22Rv1 (cell line): ENCODE data around the gene GALNTL6.

Source experiments
- ZFX ChIP-seq: fragments of 450-650 bp; IDR thresholded peaks from 2 replicates; pipeline ENCODE4 v1.6.1; 2017; ENCODE audit warnings: antibody characterized with exemption, borderline replicate concordance
- TF ChIP-seq, protein P1 (sequence below): fragments of 450-650 bp; IDR thresholded peaks from 2 replicates; pipeline ENCODE4 v1.5.1; 2017; ENCODE audit warnings: mild to moderate bottlenecking

DNA sequence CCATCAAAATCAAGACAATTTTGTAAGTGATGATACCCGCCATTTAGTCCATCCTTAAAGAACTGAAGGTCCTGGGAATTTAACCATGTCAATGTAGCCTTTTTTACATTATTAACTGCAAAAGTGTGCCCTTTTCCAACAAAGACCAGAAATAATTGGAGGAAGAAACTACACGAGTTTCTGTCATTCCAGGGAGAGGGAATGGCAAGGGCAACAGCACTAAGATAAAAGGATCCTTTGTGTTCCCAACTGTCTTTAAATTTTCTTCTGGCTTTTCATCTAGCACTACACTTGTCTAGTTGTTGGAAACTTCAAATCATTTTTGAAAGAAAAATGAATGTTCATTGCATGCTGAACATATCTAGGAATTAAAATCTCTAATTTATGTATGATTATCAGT lies 286.2 kb downstream of the GALNTL6 start:
- TF ChIP-seq ZFX, result no peak
- TF ChIP-seq, protein P1, sequence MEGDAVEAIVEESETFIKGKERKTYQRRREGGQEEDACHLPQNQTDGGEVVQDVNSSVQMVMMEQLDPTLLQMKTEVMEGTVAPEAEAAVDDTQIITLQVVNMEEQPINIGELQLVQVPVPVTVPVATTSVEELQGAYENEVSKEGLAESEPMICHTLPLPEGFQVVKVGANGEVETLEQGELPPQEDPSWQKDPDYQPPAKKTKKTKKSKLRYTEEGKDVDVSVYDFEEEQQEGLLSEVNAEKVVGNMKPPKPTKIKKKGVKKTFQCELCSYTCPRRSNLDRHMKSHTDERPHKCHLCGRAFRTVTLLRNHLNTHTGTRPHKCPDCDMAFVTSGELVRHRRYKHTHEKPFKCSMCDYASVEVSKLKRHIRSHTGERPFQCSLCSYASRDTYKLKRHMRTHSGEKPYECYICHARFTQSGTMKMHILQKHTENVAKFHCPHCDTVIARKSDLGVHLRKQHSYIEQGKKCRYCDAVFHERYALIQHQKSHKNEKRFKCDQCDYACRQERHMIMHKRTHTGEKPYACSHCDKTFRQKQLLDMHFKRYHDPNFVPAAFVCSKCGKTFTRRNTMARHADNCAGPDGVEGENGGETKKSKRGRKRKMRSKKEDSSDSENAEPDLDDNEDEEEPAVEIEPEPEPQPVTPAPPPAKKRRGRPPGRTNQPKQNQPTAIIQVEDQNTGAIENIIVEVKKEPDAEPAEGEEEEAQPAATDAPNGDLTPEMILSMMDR, result no peak
